ENCODE data around the gene SPATA16.
"Not testable (repeated sequence)": the region's sequence is repeated elsewhere in the genome, so short reads cannot be mapped to it uniquely, and the experiment has no call there.

Gene SPATA16

GRCh38 chr3:172960626-172961182 is 180.3 kb downstream of the SPATA16 start:
- DNase-seq, H3K4me1 Mint-ChIP-seq, H3K4me3 Mint-ChIP-seq, H3K9me3 Mint-ChIP-seq, H3K27me3 Mint-ChIP-seq, ATAC-seq: not testable (repeated sequence)
- H3K27ac Mint-ChIP-seq = peak overlapping the region; percentile 42 to 60

DNA sequence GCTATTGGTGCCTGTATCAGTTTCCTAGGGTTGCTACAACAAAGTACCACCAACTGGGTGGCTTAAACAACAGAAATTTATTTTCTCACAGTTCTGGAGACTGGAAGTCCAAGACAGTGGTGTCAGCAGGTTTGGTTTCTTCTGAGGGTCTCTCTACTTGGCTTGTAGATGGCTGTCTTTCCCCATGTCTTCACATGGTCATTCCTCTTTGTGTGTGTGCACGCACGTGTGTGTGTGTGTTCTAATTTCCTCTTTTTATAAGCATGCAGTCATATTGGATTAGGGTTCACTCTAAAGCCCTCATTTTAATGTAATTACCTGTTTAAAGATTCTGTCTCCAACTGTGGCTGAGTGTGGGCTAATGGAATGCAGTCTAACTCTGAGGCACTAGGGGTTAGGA is 182.5 kb downstream of the SPATA16 start:
- no peaks in the 10 kb centered on the region for H3K4me1 Mint-ChIP-seq
- no peaks in the 10 kb centered on the region for H3K27me3 Mint-ChIP-seq
- peaks cover 0 to 4% of the 10 kb centered on the region in 2 donors for H3K9me3 Mint-ChIP-seq
- DNase-seq (no peak), ATAC-seq (no peak)
- no peak overlapping the region for H3K4me3 Mint-ChIP-seq
- no peak overlapping the region for H3K27ac Mint-ChIP-seq

DNA sequence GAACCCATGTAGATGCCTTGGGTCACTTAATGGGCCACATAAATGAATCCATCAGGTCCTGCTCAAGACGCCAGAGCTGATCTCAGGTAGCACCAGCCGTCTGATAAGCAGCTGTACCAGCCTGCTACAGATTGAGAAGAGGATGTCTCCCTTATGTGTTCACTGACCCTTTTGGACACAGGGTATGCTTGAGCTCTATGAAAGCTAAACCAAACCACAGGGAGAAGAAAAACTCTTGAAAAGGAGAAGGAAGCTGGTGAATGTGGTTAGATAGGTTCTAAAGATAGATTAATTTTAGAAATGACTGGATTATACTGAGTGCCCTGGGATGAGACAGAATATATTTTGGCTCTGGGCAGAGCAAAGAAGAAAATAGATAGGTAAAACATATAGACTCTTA is 187.5 kb downstream of the SPATA16 start:
- no peak overlapping the region for H3K4me3 Mint-ChIP-seq
- DNase-seq (no peak), ATAC-seq (no peak)
- peaks cover 0 to 4% of the 10 kb centered on the region in 2 donors for H3K9me3 Mint-ChIP-seq
- peak overlapping the region in 1 of 2 donors; percentile 38 for H3K27ac Mint-ChIP-seq
- no peaks in the 10 kb centered on the region for H3K27me3 Mint-ChIP-seq
- no peaks in the 10 kb centered on the region for H3K4me1 Mint-ChIP-seq

DNA sequence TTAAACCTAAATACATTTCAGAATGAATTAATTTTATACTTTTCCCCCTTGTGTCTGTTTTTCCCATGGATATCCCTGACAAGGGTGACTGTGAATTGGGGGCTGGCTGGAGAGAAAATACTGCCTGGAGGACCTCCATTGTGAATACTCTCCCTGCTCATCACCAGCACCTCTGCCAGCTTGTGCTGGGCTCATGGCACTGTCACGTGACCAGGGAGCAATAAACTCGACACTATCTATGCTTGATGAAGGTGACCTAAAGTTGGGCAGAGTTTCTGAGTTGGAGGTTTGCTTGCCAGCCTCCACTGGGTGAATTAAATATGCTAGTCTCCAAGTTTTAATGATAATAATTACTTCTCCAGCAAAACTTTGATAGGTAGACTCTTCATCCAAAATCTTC is 189.5 kb downstream of the SPATA16 start:
- H3K9me3 Mint-ChIP-seq = peaks cover 0 to 4% of the 10 kb centered on the region in 2 donors
- no peak for DNase-seq
- H3K4me3 Mint-ChIP-seq = no peak overlapping the region
- H3K4me1 Mint-ChIP-seq = no peaks in the 10 kb centered on the region
- H3K27me3 Mint-ChIP-seq = no peaks in the 10 kb centered on the region
- no peak overlapping the region for H3K27ac Mint-ChIP-seq
- no peak for ATAC-seq

DNA sequence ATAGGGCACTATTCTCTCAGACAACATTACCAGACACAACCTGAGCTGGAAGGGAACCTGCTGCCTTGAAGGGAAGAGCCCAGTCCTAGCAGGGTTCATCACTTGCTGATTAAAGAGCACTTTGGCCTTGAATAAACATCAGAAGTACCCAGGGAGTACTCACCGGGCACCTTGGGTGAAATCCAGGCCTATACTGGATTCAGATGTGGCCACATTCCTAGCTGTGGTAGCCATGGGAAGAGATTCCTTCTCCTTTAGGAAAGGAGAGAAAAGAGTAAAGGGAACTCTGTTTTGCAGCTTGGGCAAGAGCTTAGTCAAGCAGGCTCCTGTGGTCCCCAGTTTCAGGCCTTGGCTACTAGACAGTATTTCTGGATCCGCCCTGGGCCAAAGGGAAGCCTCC is 195.0 kb downstream of the SPATA16 start:
- Mint-ChIP-seq H3K27ac (no peak overlapping the region), H3K9me3 (no peaks in the 10 kb centered on the region), H3K4me1 (no peaks in the 10 kb centered on the region), H3K27me3 (no peaks in the 10 kb centered on the region), H3K4me3 (no peak overlapping the region)
- ATAC-seq (peak; percentile 20), DNase-seq (no peak)

GRCh38 chr3:172939651-172940293 is 201.3 kb downstream of the SPATA16 start:
- Mint-ChIP-seq H3K9me3 (no peaks in the 10 kb centered on the region), H3K27me3 (no peaks in the 10 kb centered on the region), H3K4me3 (no peak overlapping the region)

DNA sequence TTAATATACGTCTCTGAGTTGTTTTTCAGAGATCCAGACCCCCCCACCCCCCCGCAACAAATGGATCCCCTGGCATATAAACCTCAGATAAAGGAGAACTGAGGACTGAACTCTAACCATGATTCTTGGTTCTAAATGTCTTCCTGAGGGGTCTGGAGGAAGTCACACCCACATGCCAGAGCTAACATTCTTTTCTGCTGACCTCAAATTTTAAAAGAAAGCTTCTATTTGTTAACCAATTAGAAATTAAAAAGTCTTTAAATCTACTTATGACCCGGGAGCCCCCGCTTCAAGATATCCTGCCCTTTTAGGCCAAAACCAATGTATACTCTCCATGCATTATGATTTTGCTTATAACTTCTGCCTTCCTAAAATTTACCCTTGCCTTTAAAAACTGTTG is 202.2 kb downstream of the SPATA16 start:
- Mint-ChIP-seq H3K9me3 (no peaks in the 10 kb centered on the region), H3K4me1 (no peaks in the 10 kb centered on the region), H3K27me3 (no peaks in the 10 kb centered on the region), H3K27ac (no peak overlapping the region), H3K4me3 (no peak overlapping the region)
- no peak for DNase-seq
- ATAC-seq = no peak

More at GRCh38 chr3:172939651-172940293, 201.3 kb downstream of the SPATA16 start:
- Mint-ChIP-seq H3K4me1 (no peaks in the 10 kb centered on the region), H3K27ac (no peak overlapping the region)
- no peak for DNase-seq
- no peak for ATAC-seq

DNA sequence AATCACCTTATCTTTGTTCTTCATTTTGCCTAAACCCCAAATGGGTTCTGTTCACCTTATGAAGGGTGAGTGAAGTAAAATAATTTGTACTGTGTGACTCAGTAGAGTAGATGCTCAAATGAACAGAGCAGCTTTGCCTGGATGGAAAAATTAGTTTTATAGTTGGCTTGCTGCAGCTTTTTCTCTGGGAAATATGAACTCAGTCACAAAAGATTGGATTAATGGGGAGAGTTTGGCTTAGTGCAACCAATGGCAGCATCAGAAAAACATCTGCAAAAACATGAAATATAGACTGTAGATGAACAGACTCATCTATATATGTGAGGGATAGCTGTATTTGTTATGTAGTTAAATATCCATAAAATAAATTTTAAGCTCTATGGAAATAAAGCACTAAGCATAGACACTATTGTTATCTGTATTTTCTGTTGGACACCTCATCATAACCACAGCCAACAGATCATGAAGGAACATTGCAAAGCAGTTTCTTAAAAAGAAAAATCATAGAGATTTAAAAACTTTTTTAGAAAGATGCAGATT is 209.2 kb downstream of the SPATA16 start:
- ATAC-seq (no peak), DNase-seq (no peak)
- Mint-ChIP-seq H3K9me3 (no peaks in the 10 kb centered on the region), H3K27me3 (no peaks in the 10 kb centered on the region), H3K4me1 (no peaks in the 10 kb centered on the region), H3K4me3 (no peak overlapping the region), H3K27ac (no peak overlapping the region)

GRCh38 chr3:172929451-172929850 is 211.6 kb downstream of the SPATA16 start:
- Mint-ChIP-seq H3K4me1 (no peaks in the 10 kb centered on the region), H3K4me3 (no peak overlapping the region), H3K27ac (no peak overlapping the region), H3K27me3 (no peaks in the 10 kb centered on the region), H3K9me3 (no peaks in the 10 kb centered on the region)
- DNase-seq (no peak), ATAC-seq (no peak)

GRCh38 chr3:172924546-172924945 is 216.5 kb downstream of the SPATA16 start:
- Mint-ChIP-seq H3K27ac (no peak overlapping the region), H3K27me3 (no peaks in the 10 kb centered on the region), H3K4me1 (no peaks in the 10 kb centered on the region), H3K9me3 (no peaks in the 10 kb centered on the region), H3K4me3 (no peak overlapping the region)
- ATAC-seq (no peak), DNase-seq (no peak)

GRCh38 chr3:172919297-172919683 is 221.7 kb downstream of the SPATA16 start:
- no peaks in the 10 kb centered on the region for H3K27me3 Mint-ChIP-seq
- H3K27ac Mint-ChIP-seq = no peak overlapping the region
- no peaks in the 10 kb centered on the region for H3K4me1 Mint-ChIP-seq
- no peak for DNase-seq
- ATAC-seq = no peak
- H3K9me3 Mint-ChIP-seq = no peaks in the 10 kb centered on the region
- no peak overlapping the region for H3K4me3 Mint-ChIP-seq

DNA sequence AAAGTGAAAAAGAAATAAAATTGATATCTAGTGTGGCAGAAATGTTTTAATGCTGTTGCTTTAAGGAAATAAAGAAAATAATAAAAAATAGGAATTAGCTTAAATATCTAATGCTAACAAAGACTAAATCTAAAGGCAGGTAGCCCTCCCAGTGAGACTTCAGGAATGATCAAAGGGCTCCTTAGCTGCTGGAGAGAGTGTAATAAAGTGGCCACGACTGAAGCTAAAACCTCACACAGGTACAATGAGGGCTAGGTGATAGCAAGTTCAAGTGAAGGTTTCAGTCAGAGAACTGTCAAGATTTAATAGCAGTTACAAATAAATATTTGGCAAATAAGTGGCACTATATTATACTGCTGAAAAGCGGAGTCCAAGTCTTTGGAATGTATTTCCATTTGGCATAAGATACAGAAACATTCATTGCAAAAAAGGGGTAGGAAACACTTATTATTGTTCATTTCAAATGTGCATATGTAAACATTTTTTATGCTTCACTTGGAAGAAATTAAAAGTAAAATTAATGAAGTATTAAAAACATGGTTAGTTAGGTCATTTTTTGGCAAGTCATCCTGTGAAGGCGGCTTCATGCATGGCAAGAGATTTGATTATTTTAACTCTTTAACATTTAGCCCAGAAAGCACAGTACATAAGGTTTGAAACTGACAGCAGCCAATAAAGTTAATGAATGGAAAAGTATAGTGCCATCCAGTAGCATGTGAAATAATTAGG is 222.3 kb downstream of the SPATA16 start:
- Mint-ChIP-seq H3K9me3 (no peaks in the 10 kb centered on the region), H3K27ac (no peak overlapping the region), H3K4me1 (no peaks in the 10 kb centered on the region), H3K4me3 (no peak overlapping the region), H3K27me3 (peaks cover 2% of the 10 kb centered on the region)
- DNase-seq (no peak), ATAC-seq (no peak)

DNA sequence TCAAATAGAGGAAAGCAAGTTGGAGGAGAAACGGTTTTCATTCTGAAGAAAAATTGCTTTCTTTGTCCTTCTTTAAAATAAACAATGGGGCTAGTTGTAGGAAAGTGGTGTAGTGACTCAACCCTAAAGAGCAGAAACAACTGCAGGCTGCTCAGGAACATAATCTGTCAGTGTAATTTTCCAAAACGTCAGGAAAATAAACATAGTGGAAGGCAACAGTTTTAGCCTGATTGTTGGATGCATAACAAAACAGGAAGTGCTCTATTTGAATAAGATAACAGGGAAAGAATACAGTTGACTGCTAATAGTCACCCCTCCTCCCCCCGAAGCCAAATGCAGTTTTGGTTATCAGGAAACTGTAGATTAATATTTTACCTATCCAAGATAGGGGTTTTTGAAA is 222.9 kb downstream of the SPATA16 start:
- ATAC-seq (no peak), DNase-seq (no peak)
- Mint-ChIP-seq H3K4me3 (no peak overlapping the region), H3K9me3 (no peaks in the 10 kb centered on the region), H3K27ac (no peak overlapping the region), H3K4me1 (no peaks in the 10 kb centered on the region), H3K27me3 (peaks cover 8% of the 10 kb centered on the region)

DNA sequence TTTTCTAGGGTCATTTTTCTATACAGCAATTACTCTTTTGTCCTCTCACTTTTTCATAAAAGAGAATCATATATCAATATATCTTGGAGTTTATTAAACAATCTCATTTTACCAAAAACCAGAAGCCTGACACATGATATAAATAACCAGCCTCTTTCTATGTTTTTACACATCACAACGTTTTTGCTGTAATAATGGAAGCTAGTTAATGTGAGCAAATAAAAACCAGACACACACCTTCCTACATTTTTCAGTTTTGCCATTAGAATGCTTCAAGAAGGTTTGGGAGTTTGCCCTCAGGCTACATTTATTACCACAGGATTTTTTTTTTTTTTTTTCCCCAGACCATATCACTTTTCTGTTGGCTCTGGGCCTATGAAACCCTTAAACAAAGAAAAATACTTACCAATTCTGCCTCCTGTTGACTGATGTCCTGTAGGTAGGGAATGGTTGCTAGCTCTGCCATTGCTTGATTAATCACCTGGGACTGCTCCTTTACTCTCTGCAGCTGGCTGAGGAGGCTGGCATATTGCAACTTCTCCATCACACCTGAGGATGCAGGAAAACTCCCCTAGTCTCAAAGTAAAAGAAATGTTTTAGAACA is 225.0 kb downstream of the SPATA16 start:
- Mint-ChIP-seq H3K4me1 (no peaks in the 10 kb centered on the region), H3K27me3 (peaks cover 12% of the 10 kb centered on the region), H3K9me3 (peaks cover 0 to 3% of the 10 kb centered on the region in 2 donors), H3K27ac (no peak overlapping the region), H3K4me3 (no peak overlapping the region)
- DNase-seq (no peak), ATAC-seq (no peak)

DNA sequence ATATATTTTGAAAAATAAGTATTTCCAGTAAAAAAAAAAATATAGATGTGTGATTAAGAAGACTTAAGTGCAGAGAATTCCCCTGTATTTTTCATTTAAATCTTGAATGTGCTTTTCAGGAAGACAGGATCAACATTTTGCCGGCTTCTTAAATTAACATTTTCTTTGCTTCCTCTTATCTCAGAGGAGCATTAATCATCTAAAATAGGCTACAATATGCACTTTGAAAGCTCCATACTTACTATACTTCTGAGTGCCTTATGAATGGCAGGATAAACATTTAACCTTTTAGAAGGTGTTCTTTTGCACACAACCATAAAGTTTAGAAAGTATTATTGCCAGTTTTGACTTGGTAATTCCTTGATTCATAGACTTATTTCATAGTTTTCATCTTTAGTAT is 226.2 kb downstream of the SPATA16 start:
- Mint-ChIP-seq H3K4me1 (no peaks in the 10 kb centered on the region), H3K9me3 (peaks cover 4 to 11% of the 10 kb centered on the region in 2 donors), H3K4me3 (no peak overlapping the region), H3K27ac (no peak overlapping the region), H3K27me3 (peaks cover 12% of the 10 kb centered on the region)
- ATAC-seq (no peak), DNase-seq (no peak)
